ENCODE results near the gene MAP4K2. TPM values are rescaled to one million over a fixed set of nuclear protein-coding genes. Genes with fewer than 3 reads are reported as not detected.
A peak's percentile ranks its signal among the peaks of the same experiment; 100 is the strongest.

MAP4K2 gene
- total RNA-seq, 4 donors from 2014 or later, result 35.5 to 77.8 (median 37.5) TPM

DNA sequence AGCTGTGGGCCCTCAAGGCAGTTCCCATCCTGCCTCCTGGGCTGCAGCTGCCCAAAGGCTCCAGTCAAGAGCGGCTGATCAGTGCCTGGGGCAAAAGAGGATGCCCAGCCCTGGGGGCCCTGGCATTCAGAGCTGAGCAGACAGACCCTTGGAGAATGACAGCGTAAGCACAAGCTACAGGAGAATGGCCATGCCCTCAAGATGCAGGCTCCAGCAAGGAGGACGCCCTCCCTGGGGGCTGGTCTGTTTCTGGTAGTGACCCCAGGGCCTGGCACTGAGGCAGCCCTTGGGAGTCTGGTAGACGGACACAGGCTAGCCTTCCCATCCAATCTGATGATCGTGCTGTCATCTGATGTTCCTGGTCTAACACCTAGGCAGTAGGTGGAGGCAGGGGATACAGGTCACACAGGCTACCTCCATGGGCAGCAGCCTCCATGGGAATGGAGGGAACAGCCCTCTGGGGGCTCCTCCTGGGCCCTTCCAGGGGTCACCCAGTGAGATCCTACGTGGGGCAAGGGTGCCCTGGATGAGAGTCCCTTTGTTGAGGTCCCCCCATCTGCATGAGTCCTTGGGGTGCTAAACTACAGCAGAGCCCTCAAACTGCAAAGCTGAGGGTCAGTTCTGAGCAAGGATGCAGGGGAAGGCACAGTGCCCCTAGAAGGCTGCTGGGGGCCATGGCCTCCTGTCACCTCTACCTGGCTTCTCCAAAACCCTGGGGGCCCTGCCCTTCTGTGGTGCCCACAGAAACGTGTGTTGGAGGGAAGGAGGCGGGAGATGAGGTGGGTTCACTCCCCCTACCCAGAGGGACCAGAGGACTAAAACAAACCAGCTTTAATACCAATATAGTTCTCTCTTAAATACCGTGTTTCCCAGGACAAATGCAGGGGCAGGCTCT, 14.4 kb downstream of the MAP4K2 start:
- intact Hi-C loops (cut with DNase I), result loop anchor here (10.0 kb wide), 1 partner anchor 106 kb away; no protein-coding TSS in a partner anchor
- no peaks in the 10 kb centered on the region for H3K4me1 ChIP-seq
- H3K9me3 ChIP-seq, result no peaks in the 10 kb centered on the region
- no peaks in the 10 kb centered on the region for H3K27me3 ChIP-seq
- H3K36me3 ChIP-seq, result peaks cover 0 to 12% of the 10 kb centered on the region in 2 donors
- H3K4me3 ChIP-seq (replicated peaks in 1 of 3), result no peak overlapping the region
- 87 to 91% methylated on average over 5 to 9 of the region's 9 CpGs for WGBS, 2 donors
- DNase-seq, result no peak
- no peak for TF ChIP-seq CTCF (IDR thresholded peaks at IDR 0.05)
- TF ChIP-seq POLR2A (IDR thresholded peaks at IDR 0.05), result no peak
- H3K27ac ChIP-seq, result no peak overlapping the region

DNA sequence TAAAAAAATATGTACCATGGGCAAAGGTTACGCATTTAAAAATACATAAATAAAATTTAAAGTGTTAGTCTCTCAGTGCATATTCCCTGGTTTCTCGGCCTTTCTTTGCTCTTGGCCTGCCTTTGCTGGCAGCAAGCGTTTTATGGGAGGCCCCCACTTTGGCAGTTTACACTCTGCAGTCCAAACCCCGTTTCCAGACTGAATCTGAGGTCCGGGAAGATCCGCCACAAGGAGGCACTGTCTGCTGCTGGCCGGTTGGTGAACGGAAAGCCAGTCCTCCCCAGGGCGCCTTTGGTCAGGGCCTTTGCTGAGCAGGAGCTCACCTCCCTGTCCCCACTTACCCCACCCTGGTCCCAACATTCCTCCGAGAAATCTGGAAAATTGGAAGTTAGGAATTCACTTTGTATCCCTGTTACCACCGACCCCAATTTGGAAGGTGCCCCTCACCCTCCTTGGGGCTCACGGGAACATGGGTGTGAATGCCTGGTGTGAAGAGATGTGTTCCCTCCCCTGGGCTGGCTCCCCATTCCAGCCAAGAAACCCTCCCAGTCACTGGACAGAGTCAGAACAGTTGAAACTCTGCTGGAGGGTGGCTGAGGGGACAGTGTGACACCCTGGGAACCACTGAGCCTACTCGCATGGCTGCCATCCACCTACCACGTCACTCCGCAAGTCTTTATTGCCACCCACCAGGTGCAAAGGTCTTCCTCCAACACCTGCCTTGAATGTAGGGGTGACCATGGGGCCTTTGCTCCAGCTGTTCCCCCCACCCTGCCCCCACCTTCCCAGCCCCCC, 15.3 kb downstream of the MAP4K2 start:
- Histone ChIP-seq H3K36me3 (peaks cover 0 to 12% of the 10 kb centered on the region in 2 donors), H3K4me3 (replicated peaks in 1 of 3) (no peak overlapping the region), H3K27me3 (no peaks in the 10 kb centered on the region), H3K27ac (no peak overlapping the region), H3K9me3 (no peaks in the 10 kb centered on the region), H3K4me1 (no peaks in the 10 kb centered on the region)
- intact Hi-C loops (cut with DNase I), result loop anchor here (10.0 kb wide), 1 partner anchor 107 kb away; no protein-coding TSS in a partner anchor
- TF ChIP-seq CTCF (IDR thresholded peaks at IDR 0.05) (peak in 5 of 6 experiments; percentile 20 to 61 (median 36)), POLR2A (IDR thresholded peaks at IDR 0.05) (no peak)
- peak; percentile 48 to 54 for DNase-seq
- 54 to 62% methylated on average over 13 to 15 of the region's 15 CpGs for WGBS, 2 donors

- Histone ChIP-seq H3K4me3 (replicated peaks in 1 of 3) (no peak overlapping the region), H3K27ac (no peak overlapping the region), H3K36me3 (peaks cover 0 to 12% of the 10 kb centered on the region in 2 donors), H3K4me1 (no peaks in the 10 kb centered on the region), H3K9me3 (no peaks in the 10 kb centered on the region), H3K27me3 (no peaks in the 10 kb centered on the region)
- intact Hi-C loops (cut with DNase I), result loop anchor here (10.0 kb wide), 1 partner anchor 108 kb away; no protein-coding TSS in a partner anchor
- TF ChIP-seq POLR2A (IDR thresholded peaks at IDR 0.05) (no peak), CTCF (IDR thresholded peaks at IDR 0.05) (no peak)
- no peak for DNase-seq
- 87 to 97% methylated on average over 10 of the region's 10 CpGs for WGBS, 2 donors
Measured at GRCh38 chr11:64786308-64786707, 16.7 kb downstream of the MAP4K2 start.

- Histone ChIP-seq H3K4me1 (peaks cover 0 to under 1% of the 10 kb centered on the region in 2 donors), H3K9me3 (no peaks in the 10 kb centered on the region), H3K27me3 (no peaks in the 10 kb centered on the region), H3K36me3 (peaks cover 0 to 12% of the 10 kb centered on the region in 2 donors), H3K4me3 (replicated peaks in 1 of 3) (no peak overlapping the region), H3K27ac (no peak overlapping the region)
- TF ChIP-seq POLR2A (IDR thresholded peaks at IDR 0.05) (no peak), CTCF (IDR thresholded peaks at IDR 0.05) (no peak)
- WGBS, 2 donors, result 92 to 93% methylated on average over 12 of the region's 12 CpGs
- intact Hi-C loops (cut with DNase I), result loop anchor here (10.0 kb wide), 1 partner anchor 110 kb away; no protein-coding TSS in a partner anchor
- no peak for DNase-seq
Measured at GRCh38 chr11:64784813-64785581, 18.0 kb downstream of the MAP4K2 start.
